IPS-11a (cell line): ENCODE measurements around the gene AGT.
"Not testable (repeated sequence)": the region's sequence is repeated elsewhere in the genome, so short reads cannot be mapped to it uniquely, and the experiment has no call there.

Experiments
- H3K4me3 ChIP-seq: one replicate; pipeline ENCODE4 v1.5.1; 2013; ENCODE audit warnings: low read depth, low read length, control low read depth

AGT gene

DNA sequence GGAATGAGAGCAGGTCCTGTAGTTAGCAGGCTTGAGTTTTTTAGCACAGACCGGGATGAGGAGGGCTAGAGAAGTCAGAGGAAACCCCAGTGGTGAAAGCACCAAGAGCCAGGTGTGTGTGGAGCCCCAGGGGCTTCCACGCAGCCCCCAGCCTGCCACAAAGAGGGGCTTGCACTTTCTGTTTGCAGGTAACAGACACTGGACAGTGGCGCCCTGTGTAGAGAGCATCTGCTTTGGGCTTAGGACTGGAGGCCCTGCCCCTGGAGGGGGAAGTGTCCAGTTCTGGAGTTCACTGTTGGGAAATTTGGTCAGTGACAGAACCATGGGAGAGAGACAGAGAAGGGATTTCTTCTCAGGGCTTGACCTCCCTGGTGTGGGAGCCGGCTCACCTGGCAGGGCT is 19.5 kb downstream of the AGT start:
- H3K4me3 ChIP-seq: no peak overlapping the region

DNA sequence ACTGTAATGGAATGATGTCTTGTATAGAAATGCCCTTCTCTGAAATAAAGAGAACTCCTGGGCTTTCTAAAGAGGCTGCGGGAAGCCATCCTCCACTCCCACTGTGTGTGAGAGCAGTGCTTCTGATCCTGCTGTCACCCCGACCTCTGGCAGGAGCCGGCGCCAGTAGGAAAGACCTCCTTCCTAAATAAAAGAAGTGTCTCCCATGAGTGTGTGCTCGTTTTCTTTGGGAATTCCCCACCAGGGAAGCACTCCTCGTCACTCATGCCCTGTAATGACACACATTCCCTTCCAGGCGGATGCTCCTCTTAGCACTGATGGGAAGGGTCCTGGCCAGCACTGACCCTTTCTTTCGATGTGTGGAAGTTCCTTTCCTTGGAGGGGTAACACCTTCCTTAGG is 20.1 kb downstream of the AGT start:
- no peak overlapping the region for H3K4me3 ChIP-seq

DNA sequence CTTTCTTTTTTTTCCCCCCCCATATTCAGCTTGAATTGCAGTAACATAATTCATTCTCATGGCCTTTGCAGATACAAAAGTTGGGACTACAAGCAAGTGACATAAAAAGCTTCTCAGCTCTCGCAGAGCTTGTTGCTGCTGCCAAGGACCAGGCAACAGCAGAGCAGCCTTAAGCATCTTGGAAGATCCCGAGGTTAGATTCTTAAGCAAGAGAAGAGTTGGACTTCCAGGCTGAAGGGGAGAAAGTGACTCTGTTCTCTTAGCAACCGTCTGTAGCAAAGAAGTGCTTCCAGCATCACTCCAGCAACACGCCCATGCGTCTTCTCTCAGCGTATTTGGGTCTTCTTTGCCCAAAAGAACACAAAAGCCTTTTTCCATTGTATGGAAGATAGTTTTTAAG is 20.7 kb downstream of the AGT start:
- H3K4me3 ChIP-seq: no peak overlapping the region

DNA sequence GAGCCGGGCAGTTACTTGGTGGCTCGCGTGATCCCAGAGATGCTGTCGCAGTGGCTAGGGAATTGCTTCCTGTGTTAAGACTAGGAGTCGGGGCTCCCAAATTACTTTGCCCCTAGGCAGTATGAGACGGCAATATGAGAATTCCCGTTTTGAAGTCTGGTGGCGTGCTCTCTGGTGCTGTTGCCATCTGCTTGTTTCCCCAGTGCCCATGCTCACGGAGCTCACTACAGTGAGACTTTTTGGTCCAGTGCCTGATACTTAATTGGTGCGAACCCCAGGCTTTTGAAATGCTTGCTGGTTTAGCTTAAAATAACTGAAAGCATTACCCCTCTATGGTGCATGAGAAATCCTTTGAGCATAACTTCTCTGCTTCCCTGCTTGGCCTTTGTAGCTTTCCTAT is 22.3 kb downstream of the AGT start:
- no peak overlapping the region for H3K4me3 ChIP-seq

DNA sequence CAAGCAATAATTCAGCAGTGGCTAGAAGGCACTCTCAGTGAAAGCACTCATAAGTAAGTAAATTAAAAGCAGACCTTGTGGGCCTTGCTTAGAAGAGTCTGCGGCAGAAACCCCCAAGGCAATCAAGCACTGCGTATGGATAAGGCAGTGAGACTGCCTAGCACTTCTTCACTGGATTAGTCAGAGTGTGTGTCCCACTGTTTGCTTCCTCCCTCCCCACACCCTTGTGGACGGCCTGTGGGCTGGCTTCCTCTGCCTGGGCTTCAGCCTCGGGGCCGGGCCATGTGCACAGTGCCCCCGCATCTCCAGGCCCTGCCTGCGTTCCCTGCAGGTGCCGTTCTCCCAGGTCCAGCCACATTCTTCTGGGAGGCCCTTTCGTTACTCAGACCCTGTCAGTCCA is 23.8 kb downstream of the AGT start:
- H3K4me3 ChIP-seq: no peak overlapping the region

DNA sequence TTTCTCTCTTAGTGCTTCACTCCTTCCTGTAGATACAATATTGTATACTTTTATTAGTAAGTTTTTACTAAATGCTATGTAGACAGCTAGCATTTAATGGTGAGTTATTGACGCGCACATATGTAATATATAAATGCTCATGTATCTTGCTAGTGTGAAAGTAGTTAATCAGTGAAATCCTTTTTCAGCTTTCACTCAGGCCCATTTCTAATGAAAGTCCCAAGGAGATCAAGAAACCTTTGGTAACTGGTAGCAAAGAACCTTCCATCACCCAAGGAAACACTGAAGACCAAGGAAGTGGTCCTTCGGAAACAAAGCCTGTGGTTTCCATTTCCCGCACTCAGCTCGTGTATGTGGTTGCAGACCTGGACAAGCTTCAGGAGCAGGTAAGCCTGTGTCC is 27.2 kb downstream of the AGT start:
- no peak overlapping the region for H3K4me3 ChIP-seq

DNA sequence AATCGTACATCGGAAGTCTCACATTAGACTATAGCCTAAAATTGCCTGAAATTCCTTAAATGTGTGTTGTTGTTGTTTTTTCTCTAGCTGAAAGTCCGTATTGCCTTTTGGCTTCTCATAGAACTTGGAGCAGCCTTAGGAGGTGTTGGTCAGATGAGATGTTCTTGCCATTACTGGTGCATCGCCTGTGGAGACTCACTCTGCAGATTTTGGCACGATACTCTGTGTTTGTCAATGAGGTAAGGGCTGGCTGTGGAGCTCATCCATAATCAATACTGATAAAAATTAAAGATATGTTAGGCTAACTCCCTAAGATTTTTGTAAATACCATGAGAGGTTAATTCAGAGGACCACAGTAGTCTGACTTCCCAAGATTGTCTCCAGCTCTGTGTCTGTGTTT is 28.9 kb downstream of the AGT start:
- H3K4me3 ChIP-seq: no peak overlapping the region

DNA sequence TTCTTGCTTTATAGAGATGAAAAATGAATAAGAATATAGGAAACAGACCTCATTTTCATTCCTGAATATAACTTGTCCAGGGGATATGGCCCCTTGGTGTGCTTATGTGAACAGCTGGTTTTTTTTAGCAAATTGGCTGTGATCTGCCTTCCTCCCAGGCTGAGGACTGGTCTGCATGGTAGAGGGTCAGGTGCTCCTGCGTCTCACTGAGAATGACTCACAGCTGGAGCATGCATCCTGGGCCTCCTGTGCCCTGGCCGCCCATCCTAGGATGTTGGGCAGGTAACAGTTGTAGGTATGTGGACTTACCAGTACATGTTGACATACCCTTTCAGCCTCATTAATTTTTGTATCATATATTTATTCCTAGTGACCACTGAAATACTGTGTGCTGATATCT is 29.8 kb downstream of the AGT start:
- no peak overlapping the region for H3K4me3 ChIP-seq

DNA sequence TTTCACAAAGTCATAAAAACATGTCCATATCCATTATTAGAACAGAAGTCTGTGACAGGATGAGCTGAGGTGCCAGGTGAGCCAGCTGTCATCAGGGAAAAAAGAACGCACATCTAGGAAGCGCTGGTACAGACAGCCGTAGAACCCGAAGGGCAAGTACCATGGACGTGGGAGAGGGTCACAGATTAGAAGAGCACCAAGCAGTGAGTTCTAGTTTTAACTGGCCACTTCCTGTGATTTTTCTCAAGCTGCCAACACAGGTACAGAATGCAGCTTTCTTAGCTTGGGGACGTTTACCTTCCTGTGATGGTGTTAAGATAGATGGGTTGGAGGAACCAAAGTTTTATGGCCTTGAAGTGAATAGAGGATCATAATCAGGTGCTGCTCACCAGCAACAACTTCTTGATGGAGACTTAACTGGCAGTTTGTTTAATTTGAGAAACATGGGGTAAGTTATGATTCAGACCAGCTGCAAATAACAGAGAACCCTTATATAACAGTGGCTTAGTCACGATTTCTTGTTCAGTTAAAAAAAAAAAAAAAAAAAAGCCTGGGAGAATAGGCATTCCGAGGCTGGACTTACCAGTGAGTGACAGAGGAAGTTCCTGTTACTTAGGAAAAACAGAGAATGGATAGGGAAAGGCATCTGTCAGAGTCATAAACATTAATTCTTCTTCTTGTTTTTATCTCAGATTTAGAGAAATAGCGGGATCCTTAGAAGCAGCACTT is 30.9 kb downstream of the AGT start:
- no peak overlapping the region for H3K4me3 ChIP-seq

DNA sequence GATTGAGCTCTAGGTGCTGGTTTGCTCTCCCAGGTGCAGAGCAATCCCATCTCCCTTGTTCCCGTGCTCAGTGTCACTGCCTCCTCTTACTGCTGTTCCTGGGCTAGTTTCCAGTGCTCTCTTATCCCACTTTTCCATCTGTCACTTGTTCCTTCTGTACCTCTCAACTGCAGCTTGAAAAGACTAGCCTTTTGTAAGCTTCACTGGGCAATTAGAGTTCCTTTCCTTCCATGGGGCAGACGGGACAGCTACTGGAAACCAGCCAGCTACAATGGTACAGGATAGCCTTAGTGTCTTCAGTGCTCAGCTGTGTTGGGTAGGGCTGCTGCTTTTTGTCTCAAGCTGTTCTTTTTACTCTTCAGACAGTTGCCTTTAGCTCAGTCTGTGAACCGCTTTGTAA is 31.6 kb downstream of the AGT start:
- H3K4me3 ChIP-seq: no peak overlapping the region

DNA sequence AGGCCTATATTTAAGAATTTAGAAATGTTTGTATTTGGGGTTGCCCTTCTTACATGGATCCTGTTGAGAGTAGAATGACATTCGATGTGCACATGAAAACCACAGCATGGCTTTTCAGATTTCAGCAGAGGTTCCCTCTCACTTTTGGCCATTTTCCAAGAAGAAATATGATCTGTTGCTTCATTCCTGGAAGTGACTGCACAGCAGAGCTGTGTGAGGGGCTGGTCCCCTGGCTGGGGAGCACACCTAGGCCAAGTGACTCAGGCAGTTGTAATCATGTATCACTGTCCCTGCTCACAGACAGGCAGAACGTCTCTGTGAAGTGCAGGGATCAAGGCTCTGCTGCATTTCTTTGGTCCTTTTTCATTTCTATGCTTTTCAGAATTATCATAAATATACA is 32.3 kb downstream of the AGT start:
- no peak overlapping the region for H3K4me3 ChIP-seq

DNA sequence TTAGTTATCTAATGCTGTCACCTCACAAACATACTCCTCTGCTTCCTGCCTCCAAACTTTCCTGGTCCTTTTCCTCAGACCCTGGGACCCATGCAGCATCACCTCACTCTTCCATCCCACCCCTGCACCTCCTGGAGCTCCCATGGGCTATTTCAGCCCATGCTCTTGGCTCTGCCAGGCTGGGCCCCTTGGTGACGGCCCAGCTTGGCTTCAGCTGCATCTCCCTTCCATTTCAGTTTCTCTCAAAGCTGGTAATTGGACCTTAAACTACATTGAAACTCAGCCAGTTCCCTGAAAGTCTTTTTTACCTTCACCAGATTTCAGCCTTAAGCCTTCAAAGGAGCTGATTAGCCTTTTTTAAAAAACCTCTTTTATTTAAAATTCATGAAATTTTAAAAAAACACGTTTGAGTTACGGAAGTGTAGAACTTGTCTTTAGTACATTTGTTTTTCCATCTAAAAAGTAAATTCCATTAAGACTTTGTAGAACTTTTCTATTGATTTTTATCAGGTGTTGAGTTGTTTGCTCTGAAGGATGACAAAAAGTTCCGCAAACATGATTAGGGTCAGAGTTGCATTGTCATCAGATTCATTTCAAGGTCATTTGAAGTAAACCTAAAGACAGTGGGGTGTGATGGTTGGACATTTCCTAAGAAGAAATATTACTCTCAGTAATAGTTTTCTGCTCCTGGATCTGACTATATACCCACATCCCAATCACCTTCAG is 33.5 kb downstream of the AGT start:
- H3K4me3 ChIP-seq: no peak overlapping the region

DNA sequence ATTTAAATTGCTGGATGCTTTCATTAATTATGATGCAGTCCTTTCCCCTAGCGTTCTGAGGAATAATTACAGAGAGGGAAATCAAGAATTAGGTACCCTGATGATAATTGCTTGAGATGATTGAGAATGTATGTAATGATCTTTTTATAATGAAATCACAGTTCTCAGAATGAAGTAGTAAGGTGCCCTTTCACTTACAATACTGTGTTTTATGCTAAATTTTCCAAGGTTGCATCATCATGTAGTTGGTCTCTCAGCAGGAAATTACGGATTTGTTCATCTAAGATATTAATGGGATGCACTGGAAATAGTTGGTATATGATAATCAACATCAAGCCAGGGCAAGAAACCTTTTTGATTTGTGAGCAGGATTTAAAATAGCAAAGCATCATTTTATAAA is 34.1 kb downstream of the AGT start:
- H3K4me3 ChIP-seq: no peak overlapping the region

DNA sequence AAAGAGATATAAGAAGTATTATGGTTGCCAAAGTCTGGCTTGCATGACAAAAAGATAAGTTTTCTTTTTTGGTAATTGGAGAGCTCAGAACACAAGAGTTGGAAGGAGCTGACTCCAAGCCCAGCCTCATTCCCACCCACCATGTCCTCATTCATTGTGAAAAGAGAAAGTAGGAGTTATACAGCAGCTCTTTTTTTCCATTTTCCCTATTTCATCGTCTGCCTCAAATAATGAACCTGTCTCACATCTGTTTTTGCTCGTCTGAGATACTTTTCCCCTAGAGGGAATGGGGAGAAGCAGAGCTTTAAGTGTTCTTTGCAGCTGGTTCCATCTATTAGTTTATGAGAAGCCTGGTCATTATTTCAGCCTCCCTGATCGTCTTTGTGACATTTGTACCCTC is 34.7 kb downstream of the AGT start:
- H3K4me3 ChIP-seq: no peak overlapping the region

DNA sequence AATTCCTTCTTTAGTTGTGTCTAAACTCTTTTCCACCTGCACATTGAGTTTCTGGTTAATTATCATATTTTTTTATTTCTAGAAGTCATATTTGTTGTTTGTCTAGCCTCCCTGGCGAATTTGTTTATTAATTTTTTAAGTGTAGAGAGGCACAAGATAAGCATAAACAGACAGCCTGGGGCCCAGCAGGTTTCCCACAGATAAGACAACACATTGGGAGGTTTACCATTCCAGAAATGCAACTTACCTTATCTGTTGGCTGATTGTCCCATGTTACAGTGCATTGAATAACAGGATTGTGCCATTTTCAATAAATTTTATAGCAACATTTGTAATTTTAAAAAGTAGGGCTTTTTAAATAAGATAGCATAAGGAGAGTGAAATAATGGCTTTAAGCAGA is 36.7 kb downstream of the AGT start:
- no peak overlapping the region for H3K4me3 ChIP-seq

DNA sequence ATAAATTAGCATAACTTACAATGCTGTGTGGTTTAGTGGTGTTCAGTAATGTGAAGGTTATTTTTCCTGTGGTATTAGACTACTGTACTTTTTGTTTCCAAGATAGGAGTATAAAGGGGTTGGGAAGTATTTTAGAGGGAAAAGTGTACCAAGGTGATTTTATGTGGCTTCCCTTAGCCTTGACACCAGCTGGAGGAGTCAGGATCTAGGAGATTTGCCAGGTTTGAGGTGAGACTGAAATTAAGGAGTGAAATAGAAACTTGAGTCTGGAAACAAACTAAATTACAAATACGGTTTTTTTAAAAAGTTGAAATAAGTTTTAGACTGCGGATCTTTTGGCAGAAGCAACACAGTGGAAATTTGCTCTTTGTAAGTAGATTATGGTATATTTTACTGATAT is 39.3 kb downstream of the AGT start:
- no peak overlapping the region for H3K4me3 ChIP-seq

DNA sequence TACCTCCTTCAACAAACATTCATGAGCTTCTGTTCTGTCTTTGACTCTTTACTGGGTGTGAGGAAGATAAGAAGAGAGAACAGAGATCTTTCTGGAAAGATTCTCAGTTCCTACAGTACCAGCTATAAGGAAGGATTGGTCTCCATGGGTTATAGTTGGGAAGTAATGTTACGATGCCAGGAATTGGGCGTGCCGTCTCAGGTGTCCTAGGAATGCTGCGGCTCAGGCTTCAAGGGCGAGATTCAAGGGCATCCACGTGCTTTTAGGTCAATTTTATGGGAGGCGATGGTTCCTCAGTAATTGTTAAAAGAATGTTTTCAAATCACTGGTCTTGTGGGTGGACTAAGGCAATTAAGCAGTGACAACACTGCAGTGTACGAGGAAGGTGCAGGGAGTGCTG is 44.4 kb downstream of the AGT start:
- H3K4me3 ChIP-seq: no peak overlapping the region

DNA sequence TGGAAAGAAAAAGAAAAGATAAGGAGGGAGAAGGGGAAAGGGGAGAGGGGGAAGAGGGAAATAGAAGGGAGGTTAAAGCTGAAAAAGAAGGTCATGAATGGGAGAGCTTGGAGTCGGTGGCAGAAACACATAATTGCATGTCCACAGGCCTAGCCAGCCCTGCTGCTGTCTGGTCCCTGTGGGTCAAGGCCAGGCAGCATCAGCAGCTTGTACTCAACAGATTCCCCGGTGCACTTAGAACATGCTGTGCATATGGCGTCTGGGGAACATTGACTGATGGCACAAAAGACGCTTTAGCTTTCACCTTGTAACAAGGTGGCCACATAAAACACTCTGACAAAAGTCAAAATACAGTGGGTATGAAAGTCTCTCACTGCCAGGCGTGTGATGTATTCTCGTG is 45.7 kb downstream of the AGT start:
- H3K4me3 ChIP-seq: no peak overlapping the region

DNA sequence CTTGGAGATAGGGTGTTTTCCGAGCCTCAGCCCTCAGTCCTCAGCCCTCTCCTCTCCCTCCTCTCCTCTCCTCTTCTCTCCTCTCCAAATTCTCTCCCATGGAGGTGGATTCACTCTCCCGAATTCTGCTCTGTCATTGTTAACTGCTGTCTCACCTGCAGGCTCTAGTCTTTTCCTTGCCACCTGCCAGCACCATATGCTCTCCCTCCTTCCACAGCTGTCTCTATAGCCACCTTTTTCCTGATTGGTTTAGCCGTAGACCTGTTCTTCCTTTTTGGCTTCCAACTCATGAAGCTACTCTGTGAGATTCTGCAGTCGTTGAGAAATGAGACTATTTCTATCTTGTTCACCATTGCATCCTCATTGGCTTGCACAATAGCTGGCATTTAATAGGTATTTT is 51.9 kb downstream of the AGT start:
- no peak overlapping the region for H3K4me3 ChIP-seq

DNA sequence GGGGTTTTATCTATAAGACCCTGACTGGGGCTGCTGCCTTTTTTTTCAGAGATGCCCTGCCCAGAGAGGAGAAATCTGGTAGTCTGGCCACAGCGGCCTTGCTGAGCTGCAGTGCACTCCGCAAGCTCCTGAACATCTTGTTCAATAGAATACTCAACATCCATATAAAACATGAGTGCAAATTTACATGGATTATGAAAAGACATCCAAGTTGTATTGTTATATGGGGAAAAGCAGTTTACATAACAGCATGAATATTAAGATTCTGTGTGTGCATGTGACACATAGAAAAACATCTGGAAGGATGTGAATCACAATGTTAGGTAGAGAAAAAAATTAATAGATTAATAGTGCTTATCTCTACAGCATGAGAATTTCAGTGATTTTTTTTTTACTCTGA is 55.2 kb downstream of the AGT start:
- no peak overlapping the region for H3K4me3 ChIP-seq

DNA sequence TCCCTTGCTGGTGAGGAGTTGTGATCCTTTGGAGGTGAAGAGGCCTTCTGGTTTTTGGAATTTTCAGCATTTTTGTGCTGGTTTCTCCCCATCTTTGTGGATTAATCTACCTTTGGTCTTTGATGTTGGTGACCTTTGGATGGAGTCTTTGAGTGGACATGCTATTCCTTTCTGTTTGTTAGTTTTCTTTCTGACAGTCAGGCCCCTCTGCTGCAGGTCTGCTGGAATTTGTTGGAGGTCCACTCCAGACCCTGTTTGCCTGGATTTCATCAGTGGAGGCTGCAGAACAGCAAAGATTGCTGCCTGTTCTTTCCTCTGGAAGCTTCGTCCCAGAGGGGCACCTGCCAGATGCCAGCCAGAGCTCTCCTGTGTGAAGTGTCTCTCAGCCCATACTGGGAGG is 55.8 kb downstream of the AGT start:
- H3K4me3 ChIP-seq: not testable (repeated sequence)

DNA sequence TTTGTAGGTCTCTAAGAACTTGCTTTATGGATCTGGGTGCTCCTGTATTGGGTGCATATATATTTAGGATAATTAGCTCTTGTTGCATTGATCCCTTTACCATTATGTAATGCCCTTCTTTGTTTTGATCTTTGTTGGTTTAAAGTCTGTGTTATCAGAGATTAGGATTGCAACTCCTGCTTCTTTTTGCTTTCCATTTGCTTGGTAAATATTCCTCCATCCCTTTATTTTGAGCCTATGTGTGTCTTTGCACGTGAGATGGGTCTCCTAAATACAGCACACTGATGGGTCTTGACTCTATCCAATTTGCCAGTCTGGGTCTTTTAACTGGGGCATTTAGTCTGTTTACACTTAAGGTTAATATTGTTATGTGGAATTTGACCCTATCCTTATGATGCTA is 57.2 kb downstream of the AGT start:
- H3K4me3 ChIP-seq: not testable (repeated sequence)
